ENCODE data around the gene HS6ST3. TPM values are rescaled to one million over a fixed set of nuclear protein-coding genes. Genes with fewer than 3 reads are reported as not detected.
A peak's percentile ranks its signal among the peaks of the same experiment; 100 is the strongest.

The HS6ST3 gene
- total and polyA plus RNA-seq, 8 donors, result 0.03 to 0.15 (median 0.10) TPM

- H3K36me3 ChIP-seq, result no peaks in the 10 kb centered on the region
- H3K9me3 ChIP-seq, result no peaks in the 10 kb centered on the region
- no peak overlapping the region for H3K4me3 ChIP-seq
- DNase-seq (no peak), ATAC-seq (no peak)
- H3K27ac ChIP-seq, result no peak overlapping the region
- intact Hi-C loops (cut with DNase I), result no loop called here
- TF ChIP-seq CTCF (IDR thresholded peaks at IDR 0.05), result no peak
- H3K4me1 ChIP-seq, result no peaks in the 10 kb centered on the region
- no peaks in the 10 kb centered on the region for H3K27me3 ChIP-seq
These were observed 601.1 kb downstream of the HS6ST3 start for GRCh38 chr13:96690998-96691397.

DNA sequence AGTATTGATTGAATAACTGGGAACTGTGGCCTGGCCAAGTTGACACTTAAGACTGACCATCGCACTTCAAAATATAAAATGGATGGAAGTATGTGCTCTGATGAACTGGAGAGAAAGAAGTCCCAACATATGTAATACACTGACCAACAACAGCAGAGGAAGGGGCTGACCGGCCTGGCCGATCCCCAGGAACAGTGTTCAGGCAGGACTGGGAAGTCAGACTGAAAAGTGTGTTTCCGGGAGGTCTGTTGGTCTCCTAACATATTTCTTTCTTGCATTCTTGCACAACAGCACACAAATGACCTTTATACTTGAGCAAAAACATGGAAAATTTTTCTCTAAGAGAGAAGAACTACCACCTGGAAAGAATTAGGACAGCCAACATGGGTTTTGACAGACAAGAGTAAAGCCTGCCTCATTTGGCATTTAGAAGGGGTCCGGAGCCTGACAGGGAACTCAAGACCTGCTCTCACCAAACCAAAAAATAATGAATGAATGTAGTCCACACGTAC lies 606.5 kb downstream of the HS6ST3 start:
- DNase-seq (peak in 1 of 4 donors; percentile 47), ATAC-seq (no peak)
- Histone ChIP-seq H3K36me3 (no peaks in the 10 kb centered on the region), H3K4me1 (no peaks in the 10 kb centered on the region), H3K9me3 (peaks cover 0 to 16% of the 10 kb centered on the region in 2 donors), H3K4me3 (no peak overlapping the region), H3K27me3 (no peaks in the 10 kb centered on the region), H3K27ac (no peak overlapping the region)
- intact Hi-C loops (cut with DNase I), result no loop called here
- no peak for TF ChIP-seq CTCF (IDR thresholded peaks at IDR 0.05)

- intact Hi-C loops (cut with DNase I), result no loop called here
- ATAC-seq, result no peak
- no peak for TF ChIP-seq CTCF (IDR thresholded peaks at IDR 0.05)
These were observed 610.8 kb downstream of the HS6ST3 start for GRCh38 chr13:96700657-96701056.

GRCh38 chr13:96707146-96707545 lies 617.2 kb downstream of the HS6ST3 start:
- no peak for ATAC-seq
- DNase-seq, result no peak
- H3K27me3 ChIP-seq, result no peaks in the 10 kb centered on the region
- no peaks in the 10 kb centered on the region for H3K9me3 ChIP-seq
- no peaks in the 10 kb centered on the region for H3K4me1 ChIP-seq
- no peak overlapping the region for H3K27ac ChIP-seq
- H3K36me3 ChIP-seq, result no peaks in the 10 kb centered on the region
- no peak for TF ChIP-seq CTCF (IDR thresholded peaks at IDR 0.05)
- H3K4me3 ChIP-seq, result no peak overlapping the region
- intact Hi-C loops (cut with DNase I), result no loop called here

More at GRCh38 chr13:96700657-96701056, 610.8 kb downstream of the HS6ST3 start:
- Histone ChIP-seq H3K9me3 (peaks cover 0 to 16% of the 10 kb centered on the region in 2 donors), H3K4me3 (no peak overlapping the region), H3K4me1 (no peaks in the 10 kb centered on the region), H3K36me3 (no peaks in the 10 kb centered on the region), H3K27ac (no peak overlapping the region), H3K27me3 (no peaks in the 10 kb centered on the region)
- no peak for DNase-seq

DNA sequence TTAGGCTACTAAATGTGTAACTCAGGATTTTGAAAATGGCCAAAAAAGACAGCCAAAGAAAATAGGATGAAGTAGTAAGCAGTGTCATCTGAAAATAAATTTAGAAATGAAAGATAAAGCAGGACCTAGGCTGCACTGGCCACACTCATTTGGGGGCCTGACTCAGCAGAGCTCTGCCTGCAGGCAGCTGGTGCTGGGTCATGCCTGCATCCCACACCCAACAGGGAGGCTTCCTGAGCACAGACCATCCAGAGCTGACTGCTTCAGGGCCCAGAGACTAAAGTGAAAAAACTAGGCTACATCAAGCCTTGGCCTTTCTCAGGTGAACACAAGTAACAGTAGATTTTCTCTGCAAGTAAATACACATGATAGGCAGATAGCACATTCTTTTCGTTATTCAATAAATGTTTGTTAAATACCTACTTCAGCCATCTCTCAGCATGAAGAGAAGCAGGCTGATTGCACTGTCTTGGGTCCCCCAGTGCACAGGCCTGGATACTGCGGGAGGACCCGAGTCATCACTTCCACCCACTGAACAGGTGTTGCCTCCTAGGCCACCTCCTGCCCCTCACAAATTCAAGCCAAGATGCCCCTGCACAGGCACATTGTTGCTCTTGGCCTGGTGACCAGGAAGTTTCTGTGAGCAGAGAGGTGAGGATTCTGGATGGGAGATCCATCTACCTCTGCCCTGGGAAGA lies 620.4 kb downstream of the HS6ST3 start:
- Histone ChIP-seq H3K27me3 (no peaks in the 10 kb centered on the region), H3K27ac (no peak overlapping the region), H3K4me1 (no peaks in the 10 kb centered on the region), H3K9me3 (no peaks in the 10 kb centered on the region), H3K36me3 (no peaks in the 10 kb centered on the region), H3K4me3 (no peak overlapping the region)
- DNase-seq (no peak), ATAC-seq (no peak)
- no peak for TF ChIP-seq CTCF (IDR thresholded peaks at IDR 0.05)
- intact Hi-C loops (cut with DNase I), result no loop called here
